ENCODE results near the gene PTPRN2.
"Not testable (repeated sequence)": the region's sequence is repeated elsewhere in the genome, so short reads cannot be mapped to it uniquely, and the experiment has no call there.

PTPRN2 gene

DNA sequence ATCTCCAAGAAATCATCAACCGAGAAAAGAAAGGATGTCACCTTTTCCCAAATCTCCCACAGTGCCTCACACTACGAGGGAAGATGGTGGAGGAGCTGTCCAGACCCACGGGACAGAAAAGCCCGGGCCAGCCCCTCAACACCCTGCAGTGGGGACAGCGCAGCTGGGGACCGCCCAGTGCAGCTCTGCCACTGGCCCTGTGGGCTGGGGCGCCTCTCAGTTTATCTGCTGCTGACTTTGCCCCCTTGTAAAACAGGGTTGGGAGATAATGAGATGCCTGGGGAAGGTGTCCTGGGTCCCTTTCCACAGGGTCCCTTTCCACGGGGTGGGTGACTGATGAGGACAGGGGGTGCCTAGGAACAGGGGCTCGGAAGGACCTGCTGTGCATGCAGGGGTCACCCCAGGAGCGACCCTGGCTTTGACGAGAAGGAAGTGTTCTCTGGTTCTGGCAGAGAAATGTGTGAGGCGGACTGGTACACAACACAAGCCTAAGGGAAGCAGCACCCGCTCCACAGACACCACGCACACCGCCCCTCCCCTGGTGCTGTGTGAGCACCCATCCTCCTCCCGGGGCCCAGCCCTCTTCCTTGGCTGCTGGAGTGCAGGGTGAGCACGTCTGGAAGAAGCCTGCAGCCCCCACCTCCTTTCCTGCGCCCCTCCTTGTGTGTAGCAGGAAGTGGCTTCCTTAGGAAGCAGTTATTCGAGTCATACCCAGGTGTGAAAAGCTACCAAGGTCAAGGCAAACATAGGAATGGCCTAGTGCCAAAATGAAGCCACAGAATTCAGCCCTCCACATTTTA is 911.0 kb downstream of the PTPRN2 start:
- no peak for DNase-seq

DNA sequence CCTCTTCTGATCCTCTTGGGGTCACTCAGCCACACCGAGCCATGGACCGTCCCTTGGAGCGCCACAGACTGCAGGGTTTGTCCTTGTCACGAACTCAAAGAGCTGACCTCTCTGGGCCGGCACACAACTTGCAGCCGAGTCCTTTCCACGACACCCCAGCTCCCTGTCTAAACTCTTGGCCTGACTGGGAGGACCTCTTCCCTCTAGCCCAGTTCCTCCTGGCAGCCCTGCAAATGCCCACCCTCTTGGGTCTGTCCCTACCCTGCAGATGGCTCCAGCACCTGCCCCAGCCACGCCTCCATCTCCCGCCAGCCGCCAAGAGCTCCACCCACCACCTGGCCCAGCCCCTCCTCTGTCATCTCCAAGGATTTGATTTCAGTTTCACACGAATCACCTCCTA is 911.6 kb downstream of the PTPRN2 start:
- DNase-seq: no peak

DNA sequence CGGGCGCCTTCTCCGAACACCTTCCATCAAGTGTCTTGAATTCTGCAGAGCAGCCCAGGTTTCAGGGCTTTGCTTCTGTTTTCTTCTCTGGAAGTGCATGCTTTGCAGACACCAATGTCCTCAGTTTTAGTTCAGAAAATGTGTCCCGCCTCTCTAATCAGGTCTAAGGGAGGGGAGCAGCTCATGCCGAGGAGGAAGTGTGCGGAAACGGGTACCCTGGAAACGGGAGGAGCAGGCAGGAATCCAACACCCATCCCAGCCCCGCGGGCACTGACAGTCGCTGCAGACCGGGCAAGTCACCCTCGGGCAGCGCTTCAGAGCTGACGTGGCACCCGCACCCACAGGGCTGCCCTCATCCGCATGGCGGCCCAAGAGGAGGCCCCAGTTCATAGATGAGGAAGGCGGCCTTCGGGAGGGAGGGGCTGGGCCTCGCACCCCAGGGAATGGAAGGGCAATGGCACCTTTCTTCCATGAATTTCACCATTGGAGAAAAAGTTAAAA is 912.1 kb downstream of the PTPRN2 start:
- no peak for DNase-seq

DNA sequence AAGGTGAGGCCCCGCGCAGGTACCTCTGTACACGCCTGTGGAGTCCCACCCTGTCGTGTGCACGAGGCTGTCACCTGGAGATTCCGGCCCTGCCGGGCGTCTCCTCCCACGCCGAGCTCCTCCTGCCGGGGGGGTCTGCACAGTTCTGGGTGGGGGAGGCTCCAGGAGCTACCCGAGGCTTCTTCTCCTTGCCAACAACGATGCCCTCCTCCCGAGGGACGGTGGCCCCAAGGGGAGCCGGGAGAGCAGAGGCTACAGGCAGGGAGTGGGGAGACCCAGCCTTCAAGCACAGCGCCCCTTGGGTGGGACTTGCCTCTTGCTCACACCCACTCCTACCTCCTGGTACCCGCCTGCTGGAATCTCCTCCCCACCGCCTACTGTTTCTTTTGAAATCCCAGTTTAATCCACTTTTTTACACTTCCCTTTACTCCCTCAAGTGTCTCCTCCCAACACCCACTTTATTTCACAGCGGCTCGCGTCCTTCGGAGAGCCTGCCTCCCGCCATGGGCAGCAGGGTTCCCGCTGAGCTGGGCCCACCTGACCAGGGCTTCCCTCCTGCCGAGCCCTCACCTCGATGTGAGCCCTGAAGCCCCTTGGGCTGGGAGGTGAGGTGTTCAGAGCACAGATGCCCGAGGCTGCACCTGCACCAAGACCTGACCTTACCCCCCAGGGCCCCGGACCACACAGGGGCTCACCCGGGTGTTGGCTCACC is 912.8 kb downstream of the PTPRN2 start:
- no peak for DNase-seq

DNA sequence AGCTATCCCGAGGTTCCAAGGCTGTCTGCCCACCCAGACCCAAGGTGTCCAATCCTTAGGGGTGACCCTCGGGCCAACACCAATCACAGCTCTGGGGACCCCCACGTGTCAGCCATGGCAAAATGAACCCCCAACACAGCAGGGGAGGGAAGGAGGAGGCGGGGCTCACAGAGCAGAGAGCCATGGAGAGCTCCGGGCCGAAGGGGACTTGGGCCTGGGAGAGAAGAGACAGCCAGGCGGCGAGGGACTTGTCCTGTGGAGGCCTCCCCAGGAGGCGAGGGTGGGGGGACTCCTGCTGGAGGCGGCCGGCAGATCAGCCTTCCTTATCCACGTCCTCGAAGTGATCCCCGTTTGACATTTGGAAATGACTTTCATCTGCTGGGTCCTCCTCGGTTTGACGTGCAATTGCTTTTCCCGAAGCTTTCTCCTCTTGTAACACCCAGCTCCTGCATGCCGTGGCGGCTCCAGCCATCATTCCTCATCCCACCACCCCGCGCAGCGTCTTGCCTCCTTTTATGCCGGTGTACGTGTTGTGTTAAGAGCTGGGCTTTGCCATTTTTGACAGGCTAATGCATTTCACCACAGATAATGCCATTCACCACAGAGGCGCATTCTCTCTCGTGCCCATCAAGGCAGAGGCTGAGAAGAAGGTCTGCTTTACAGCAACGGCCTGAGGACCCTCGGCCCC is 913.5 kb downstream of the PTPRN2 start:
- DNase-seq: no peak

- no peak for DNase-seq
Measured at GRCh38 chr7:157673573-157673972, 914.0 kb downstream of the PTPRN2 start.

- DNase-seq: no peak
Measured at GRCh38 chr7:157671358-157672255, 916.0 kb downstream of the PTPRN2 start.

DNA sequence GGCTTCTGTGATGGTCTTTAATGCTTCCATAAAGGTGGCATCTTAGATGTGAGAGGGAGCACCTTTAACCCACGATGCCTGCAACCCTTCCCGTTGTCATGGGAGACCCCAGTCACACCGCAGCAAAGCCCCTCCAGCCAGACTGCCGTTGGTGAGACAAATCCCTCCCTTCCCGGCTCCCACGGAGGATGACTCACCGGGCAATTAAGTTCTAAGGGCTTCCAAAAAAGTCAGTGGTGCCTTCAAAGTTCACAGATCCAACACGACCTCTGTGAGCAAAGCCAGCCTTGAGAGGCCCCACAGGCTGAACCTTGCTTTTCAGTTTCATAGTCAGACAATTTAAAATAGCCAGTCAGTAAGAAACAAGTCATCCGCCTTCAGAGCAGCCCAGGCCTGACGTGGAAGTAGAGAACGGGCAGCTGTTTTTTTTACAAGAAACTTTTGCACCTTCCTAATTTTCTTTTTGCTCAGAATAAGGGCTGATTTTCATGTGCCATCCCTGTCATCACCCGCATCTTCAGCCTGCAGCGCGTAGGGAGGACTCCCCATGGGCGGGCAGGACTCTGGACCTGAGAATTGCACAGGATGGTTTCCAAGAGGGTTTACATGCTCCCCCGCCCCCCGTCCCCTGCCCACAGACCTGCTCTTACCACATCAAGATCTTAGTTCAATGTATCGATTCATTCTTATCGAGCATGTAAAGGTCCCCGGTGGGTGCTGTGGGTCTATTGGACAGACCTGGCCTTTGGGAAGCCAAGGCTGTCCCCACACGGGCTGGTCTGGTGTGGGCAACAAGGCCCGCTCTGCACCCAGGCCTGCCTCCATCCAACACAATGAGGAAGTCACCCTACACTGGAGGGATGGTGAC is 916.9 kb downstream of the PTPRN2 start:
- DNase-seq: no peak

DNA sequence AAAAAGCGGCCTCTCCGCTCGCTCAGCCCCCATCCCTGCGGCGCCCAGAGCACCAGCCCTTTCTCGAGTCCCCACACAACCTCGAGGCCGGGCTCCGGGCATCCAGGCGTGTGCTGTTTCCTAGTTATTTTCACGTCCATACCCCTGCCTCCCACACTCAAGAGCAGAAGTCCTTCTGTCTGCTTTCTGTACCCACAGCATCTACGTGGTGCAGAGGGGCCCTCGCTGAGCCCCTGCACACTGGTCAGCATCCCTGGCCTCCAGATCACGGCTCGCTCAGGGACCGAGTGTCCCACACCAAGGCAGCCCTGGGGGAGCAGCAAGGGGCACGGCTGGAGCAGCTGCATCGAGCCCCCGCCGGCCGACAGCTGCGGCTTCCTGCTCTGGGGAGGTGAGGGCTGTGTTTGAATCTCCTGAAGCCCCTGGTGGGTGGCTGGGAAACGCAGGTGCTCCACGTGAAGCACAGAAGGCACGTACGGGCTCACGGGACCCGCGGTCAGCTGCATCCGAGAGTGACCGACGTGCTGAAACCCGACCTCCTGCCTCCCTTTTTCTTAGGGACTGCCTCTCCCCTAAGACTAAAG is 917.8 kb downstream of the PTPRN2 start:
- DNase-seq: no peak

GRCh38 chr7:157668884-157669767 is 918.5 kb downstream of the PTPRN2 start:
- DNase-seq: no peak

- no peak for DNase-seq
Measured at GRCh38 chr7:157668221-157668883, 919.3 kb downstream of the PTPRN2 start.

DNA sequence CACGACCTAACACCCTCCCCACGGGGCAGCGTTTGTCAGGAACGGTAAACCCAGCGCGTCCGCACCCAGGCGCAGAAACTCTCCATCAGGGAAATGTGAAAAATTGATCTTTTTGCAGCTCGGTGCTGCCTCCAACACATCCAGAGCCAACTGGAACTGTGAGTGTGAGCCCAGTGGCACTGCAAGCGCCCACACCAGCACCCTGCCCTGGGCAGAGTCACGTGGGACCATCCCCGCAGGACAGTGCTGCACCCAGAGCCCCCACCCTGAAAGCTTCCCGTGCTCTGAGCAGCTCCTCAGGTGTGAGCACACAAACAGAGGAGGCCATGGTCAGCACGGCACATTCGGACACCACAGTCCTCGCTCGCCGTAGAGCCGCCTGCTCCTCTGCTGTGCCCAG is 919.9 kb downstream of the PTPRN2 start:
- no peak for DNase-seq

DNA sequence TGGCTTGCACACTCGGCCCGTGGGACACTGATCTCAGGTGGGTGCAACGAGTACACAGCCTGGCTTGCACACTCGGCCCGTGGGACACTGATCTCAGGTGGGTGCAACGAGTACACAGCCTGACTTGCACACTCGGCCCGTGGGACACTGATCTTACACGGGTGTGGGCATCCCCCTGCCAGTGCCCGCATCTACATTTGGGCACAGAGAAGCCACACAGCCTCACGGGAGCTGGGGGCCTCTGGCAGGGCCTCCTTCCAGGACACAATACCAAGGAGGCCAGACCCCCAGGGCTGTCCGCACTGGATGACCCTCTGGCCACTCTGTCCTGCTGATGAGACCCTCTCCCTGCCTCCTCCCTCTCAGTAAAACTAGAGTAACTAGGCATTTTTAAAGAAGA is 920.4 kb downstream of the PTPRN2 start:
- no peak for DNase-seq

DNA sequence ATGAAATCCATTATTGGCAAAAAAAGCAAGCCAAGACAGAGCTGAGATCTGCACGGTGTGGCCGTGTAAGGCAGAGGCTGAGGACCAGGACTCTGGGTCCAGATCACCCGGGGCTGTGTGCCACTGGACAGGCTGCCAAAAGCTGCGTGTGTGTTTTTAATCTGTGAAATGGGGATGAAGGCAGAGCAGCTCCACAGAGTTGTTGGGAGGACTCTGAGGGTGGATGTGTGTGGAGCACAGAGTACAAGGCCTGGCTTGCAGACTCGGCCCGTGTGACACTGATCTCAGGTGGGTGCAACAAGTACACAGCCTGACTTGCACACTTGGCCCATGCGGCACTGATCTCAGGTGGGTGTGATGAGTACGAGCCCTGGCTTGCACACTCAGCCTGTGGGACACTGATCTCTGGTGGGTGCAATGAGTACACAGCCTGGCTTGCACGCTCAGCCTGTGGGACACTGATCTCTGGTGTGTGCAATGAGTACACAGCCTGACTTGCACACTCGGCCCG is 921.0 kb downstream of the PTPRN2 start:
- no peak for DNase-seq

- DNase-seq: not testable (repeated sequence)
Measured at GRCh38 chr7:157665634-157665988, 922.0 kb downstream of the PTPRN2 start.

- no peak for DNase-seq
Measured at GRCh38 chr7:157664871-157665633, 922.6 kb downstream of the PTPRN2 start.

GRCh38 chr7:157664034-157664433 is 923.6 kb downstream of the PTPRN2 start:
- DNase-seq: no peak

DNA sequence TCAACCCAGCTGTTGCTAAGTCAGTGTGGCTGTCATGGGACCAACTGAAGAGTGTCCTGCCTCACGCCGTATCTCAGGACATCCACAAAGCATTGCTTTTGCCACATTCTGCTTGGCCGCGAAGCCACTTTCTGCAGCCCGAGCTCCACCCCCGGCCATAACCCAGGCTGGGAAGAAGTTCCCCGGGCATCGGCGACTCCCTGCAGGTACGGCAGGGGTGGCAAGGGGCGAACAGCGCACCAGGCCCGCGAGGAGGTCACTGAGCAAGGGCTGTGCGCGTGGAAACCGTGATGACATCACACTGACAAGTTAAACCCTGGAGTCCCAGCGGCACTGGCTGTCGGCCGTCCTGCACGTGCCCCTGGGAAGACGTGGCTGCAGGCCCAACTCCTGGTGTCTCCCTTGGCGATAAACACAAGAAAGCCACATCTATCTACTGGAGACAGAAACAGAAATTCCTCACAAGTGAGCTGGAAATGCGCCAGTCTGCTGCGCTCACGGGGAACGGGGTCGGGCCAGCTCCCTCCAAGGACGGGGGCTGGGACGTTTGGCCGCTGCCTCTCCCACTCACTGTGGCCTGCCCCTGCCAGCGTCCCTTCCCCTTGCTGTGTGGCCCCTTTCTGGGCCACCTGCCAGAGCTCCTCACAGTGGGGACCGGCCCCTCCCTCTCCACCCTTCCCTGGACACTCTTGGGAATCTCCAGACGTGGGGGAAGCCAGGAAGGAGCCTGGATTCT is 924.5 kb downstream of the PTPRN2 start:
- no peak for DNase-seq

All from effector CD4-positive, alpha-beta T cell (primary cell).